Panc1 (cell line): ENCODE results near the gene AKAP6. TPM values are rescaled to one million over a fixed set of nuclear protein-coding genes. Genes with fewer than 3 reads are reported as not detected.

Experiments used
- ATAC-seq: fragments of 200-7000 bp; cut with Tn5 transposase; 2 replicates; pipeline ENCODE4 v1.9.1; 2020; ENCODE audit warnings: mild to moderate bottlenecking, moderate library complexity
- BruUV-seq: library from RNA; stranded (reverse); fragments of 400-500 nt; replicated peaks from 2 replicates; lab custom pipeline; 2021; lab: Mats Ljungman, UMichigan
- CTCF ChIA-PET: fragments of 300-600 bp; sonication (Branson Sonifier 250); formaldehyde crosslinking; loops from one replicate; lab custom pipeline; 2022; ENCODE audit warnings: antibody characterized with exemption; lab: Charles Lee
- POLR2A ChIA-PET: fragments of 300-600 bp; sonication (Branson Sonifier 250); formaldehyde crosslinking; loops from one replicate; lab custom pipeline; 2022; ENCODE audit warnings: antibody characterized with exemption; lab: Charles Lee
- DNase-seq: peaks from one replicate; pipeline ENCODE4 v3.0.0-alpha.2; 2010; ENCODE audit warnings: low read depth, low spot score
- H3K27ac ChIP-seq: 2 replicates; pipeline ENCODE4 v1.5.1; 2011; ENCODE audit warnings: mild to moderate bottlenecking, low read length, inconsistent platforms
- H3K27me3 ChIP-seq: fragments of 200-500 bp; sonication (Bioruptor generic); 2 replicates; pipeline ENCODE4 v1.6.0; 2014; ENCODE audit warnings: low read length, inconsistent platforms; ENCODE audit not compliant: control insufficient read depth, insufficient read depth
- H3K36me3 ChIP-seq: fragments of 200-500 bp; sonication (Bioruptor generic); 2 replicates; pipeline ENCODE4 v1.5.1; 2014; ENCODE audit warnings: inconsistent platforms, mild to moderate bottlenecking, low read length, moderate library complexity; ENCODE audit not compliant: control insufficient read depth, insufficient read depth
- H3K4me1 ChIP-seq: 2 replicates; pipeline ENCODE4 v1.5.1; 2011; ENCODE audit warnings: inconsistent platforms, mild to moderate bottlenecking, low read length, moderate library complexity; ENCODE audit not compliant: control insufficient read depth, insufficient read depth
- H3K4me3 ChIP-seq, 2 experiments: 2 replicates each; pipeline ENCODE4 v1.5.1; 2011 to 2012; ENCODE audit warnings: low read depth in 2 of 2, low read length in 2 of 2, mild to moderate bottlenecking in 2 of 2, inconsistent platforms in 1 of 2, moderate library complexity in 1 of 2
- H3K9me3 ChIP-seq: fragments of 200-500 bp; sonication (Bioruptor generic); 2 replicates; pipeline ENCODE4 v1.5.1; 2014; ENCODE audit warnings: low read depth, mild to moderate bottlenecking, inconsistent platforms, low read length, moderate library complexity; ENCODE audit not compliant: control insufficient read depth, insufficient read depth
- POLR2AphosphoS5 ChIP-seq: IDR thresholded peaks from 2 replicates; pipeline ENCODE4 v1.6.1; 2012; ENCODE audit warnings: mild to moderate bottlenecking, low read depth, low read length, moderate library complexity
- SIN3A ChIP-seq: IDR thresholded peaks from 2 replicates; pipeline ENCODE4 v1.6.1; 2012; ENCODE audit warnings: low read depth, mild to moderate bottlenecking, low read length, moderate library complexity, borderline replicate concordance; ENCODE audit not compliant: insufficient read depth
- TCF7L2 ChIP-seq: IDR thresholded peaks from 2 replicates; pipeline ENCODE4 v1.6.1; 2011; ENCODE audit warnings: mild to moderate bottlenecking, low read depth, low read length, inconsistent platforms
- in situ Hi-C: cut with HindIII; loops from 2 replicates; pipeline ENCODE4 v1.10.0; 2016; ENCODE audit warnings: low sequenced_read_pairs, low pct_unique_long_range_greater_than_20kb
- intact Hi-C: fragments of 100-400 bp; cut with micrococcal nuclease; formaldehyde crosslinking; loops from one replicate; pipeline ENCODE4 v1.10.0; 2022; ENCODE audit not compliant: unreplicated experiment
- total RNA-seq: library from RNA; stranded (reverse); gene quantifications from one replicate; pipeline ENCODE4 v1.2.1, GENCODE V29; 2021; ENCODE audit not compliant: unreplicated experiment
- TF ChIP-seq, protein P1 (sequence below): fragments of 450-650 bp; IDR thresholded peaks from 2 replicates; pipeline ENCODE4 v1.5.1; 2017; ENCODE audit warnings: mild to moderate bottlenecking
- TF ChIP-seq, protein P2 (sequence below), 2 experiments: IDR thresholded peaks; 2 replicates each; pipeline ENCODE4 v1.6.1; 2011 to 2012; ENCODE audit warnings: low read depth in 2 of 2, control low read depth in 1 of 2, low read length in 1 of 2, mild to moderate bottlenecking in 1 of 2, moderate library complexity in 1 of 2; ENCODE audit not compliant: insufficient read depth in 1 of 2

The AKAP6 gene
- total RNA-seq, 1 experiment from 2014 or later: 0.82 TPM

DNA sequence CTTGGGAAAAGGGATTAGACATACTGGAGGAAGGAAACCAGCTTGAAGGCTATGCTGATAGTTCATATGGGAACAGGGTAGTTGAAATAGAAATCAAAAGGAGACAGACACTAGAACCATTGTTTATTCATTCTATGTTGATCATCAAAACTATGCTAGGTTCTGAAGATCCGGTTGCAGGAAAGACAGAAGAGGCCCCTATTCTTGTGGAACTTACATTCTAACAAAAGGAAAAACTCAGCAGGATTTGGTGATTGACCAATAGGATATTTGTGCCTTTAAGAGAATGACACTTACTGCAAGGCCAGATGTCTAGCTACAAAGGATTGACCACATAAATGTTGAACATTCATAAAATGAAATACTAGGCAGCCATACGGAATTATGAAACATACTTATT lies 179.2 kb downstream of the AKAP6 start:
- POLR2A ChIA-PET: no interaction called here
- Histone ChIP-seq H3K27ac (no peak overlapping the region), H3K4me1 (peaks cover 3% of the 10 kb centered on the region; the same call in 1 of the 2 replicates)

DNA sequence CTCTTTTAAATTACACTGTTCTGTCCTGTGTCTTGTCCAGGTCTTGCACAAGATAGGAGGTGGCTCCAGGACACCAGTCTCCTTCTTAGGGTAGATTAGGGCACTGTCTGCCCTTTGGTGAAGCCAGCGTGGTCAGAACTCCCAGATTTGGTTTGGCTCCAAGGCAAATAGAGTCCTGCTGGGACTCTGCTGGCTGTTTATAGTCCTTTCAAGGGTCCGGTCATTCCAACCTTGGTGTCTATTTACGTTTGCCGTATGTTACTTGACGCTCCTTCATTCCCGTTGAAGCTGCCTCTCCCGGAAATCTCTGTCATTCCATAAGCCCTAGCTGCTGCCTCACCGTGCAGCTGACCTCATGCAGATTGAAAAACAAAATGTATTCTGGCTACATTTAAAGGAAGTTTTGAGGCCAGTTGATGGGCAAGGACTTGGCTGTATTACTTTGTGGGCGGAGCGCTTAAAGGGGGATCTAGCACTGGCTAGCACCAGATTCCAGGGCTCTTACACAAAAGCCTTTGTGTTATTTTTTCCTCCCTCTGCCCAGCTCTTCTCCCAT lies 180.6 kb downstream of the AKAP6 start:
- H3K4me3 ChIP-seq: no peak overlapping the region
- H3K9me3 ChIP-seq: no peaks in the 10 kb centered on the region
- BruUV-seq: no TSS peak
- no peak overlapping the region for H3K27ac ChIP-seq
- DNase-seq (no peak), ATAC-seq (no peak)
- ChIA-PET CTCF (no interaction called here), POLR2A (no interaction called here)
- H3K27me3 ChIP-seq: no peaks in the 10 kb centered on the region
- H3K4me1 ChIP-seq: peaks cover 3% of the 10 kb centered on the region; the same call in 1 of the 2 replicates
- no peaks in the 10 kb centered on the region for H3K36me3 ChIP-seq
- TF ChIP-seq, protein P1, sequence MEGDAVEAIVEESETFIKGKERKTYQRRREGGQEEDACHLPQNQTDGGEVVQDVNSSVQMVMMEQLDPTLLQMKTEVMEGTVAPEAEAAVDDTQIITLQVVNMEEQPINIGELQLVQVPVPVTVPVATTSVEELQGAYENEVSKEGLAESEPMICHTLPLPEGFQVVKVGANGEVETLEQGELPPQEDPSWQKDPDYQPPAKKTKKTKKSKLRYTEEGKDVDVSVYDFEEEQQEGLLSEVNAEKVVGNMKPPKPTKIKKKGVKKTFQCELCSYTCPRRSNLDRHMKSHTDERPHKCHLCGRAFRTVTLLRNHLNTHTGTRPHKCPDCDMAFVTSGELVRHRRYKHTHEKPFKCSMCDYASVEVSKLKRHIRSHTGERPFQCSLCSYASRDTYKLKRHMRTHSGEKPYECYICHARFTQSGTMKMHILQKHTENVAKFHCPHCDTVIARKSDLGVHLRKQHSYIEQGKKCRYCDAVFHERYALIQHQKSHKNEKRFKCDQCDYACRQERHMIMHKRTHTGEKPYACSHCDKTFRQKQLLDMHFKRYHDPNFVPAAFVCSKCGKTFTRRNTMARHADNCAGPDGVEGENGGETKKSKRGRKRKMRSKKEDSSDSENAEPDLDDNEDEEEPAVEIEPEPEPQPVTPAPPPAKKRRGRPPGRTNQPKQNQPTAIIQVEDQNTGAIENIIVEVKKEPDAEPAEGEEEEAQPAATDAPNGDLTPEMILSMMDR: no peak
- TF ChIP-seq SIN3A (no peak), POLR2AphosphoS5 (no peak), TCF7L2 (no peak)
- TF ChIP-seq, protein P2, sequence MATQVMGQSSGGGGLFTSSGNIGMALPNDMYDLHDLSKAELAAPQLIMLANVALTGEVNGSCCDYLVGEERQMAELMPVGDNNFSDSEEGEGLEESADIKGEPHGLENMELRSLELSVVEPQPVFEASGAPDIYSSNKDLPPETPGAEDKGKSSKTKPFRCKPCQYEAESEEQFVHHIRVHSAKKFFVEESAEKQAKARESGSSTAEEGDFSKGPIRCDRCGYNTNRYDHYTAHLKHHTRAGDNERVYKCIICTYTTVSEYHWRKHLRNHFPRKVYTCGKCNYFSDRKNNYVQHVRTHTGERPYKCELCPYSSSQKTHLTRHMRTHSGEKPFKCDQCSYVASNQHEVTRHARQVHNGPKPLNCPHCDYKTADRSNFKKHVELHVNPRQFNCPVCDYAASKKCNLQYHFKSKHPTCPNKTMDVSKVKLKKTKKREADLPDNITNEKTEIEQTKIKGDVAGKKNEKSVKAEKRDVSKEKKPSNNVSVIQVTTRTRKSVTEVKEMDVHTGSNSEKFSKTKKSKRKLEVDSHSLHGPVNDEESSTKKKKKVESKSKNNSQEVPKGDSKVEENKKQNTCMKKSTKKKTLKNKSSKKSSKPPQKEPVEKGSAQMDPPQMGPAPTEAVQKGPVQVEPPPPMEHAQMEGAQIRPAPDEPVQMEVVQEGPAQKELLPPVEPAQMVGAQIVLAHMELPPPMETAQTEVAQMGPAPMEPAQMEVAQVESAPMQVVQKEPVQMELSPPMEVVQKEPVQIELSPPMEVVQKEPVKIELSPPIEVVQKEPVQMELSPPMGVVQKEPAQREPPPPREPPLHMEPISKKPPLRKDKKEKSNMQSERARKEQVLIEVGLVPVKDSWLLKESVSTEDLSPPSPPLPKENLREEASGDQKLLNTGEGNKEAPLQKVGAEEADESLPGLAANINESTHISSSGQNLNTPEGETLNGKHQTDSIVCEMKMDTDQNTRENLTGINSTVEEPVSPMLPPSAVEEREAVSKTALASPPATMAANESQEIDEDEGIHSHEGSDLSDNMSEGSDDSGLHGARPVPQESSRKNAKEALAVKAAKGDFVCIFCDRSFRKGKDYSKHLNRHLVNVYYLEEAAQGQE (IDR thresholded peaks at IDR 0.05; ENCODE audit: insufficient read depth in 1 of 2, low read depth in 2 of 2, low read length in 1 of 2): no peak
- in situ Hi-C loops: no loop called here
- intact Hi-C loops: no loop called here

More for the DNA sequence above, 179.2 kb downstream of the AKAP6 start:
- DNase-seq (no peak), ATAC-seq (no peak)
- no TSS peak for BruUV-seq
- Histone ChIP-seq H3K36me3 (no peaks in the 10 kb centered on the region), H3K27me3 (no peaks in the 10 kb centered on the region), H3K9me3 (no peaks in the 10 kb centered on the region), H3K4me3 (no peak overlapping the region)
- in situ Hi-C loops (no loop called here), intact Hi-C loops (no loop called here)
- CTCF ChIA-PET: no interaction called here
- TF ChIP-seq, protein P1: no peak
- TF ChIP-seq, protein P2 (IDR thresholded peaks at IDR 0.05; ENCODE audit: insufficient read depth in 1 of 2, low read depth in 2 of 2, low read length in 1 of 2): no peak
- TF ChIP-seq SIN3A: no peak
- TF ChIP-seq POLR2AphosphoS5: no peak
- TF ChIP-seq TCF7L2: no peak
